IMR-90 (cell line): Measurements from ENCODE around the gene MDM2. TPM values are rescaled to one million over a fixed set of nuclear protein-coding genes. Genes with fewer than 3 reads are reported as not detected.

Experiments
- ATAC-seq: fragments of 200-7000 bp; cut with Tn5 transposase; 2 replicates; pipeline ENCODE4 v1.9.1; 2020; ENCODE audit warnings: low read depth, mild to moderate bottlenecking, moderate library complexity
- BruUV-seq: library from RNA; stranded (reverse); fragments of 400-500 nt; replicated peaks from 2 replicates; lab custom pipeline; 2021; lab: Mats Ljungman, UMichigan
- CTCF ChIA-PET: fragments of 300-600 bp; formaldehyde crosslinking; extraction: SDS; loops from one replicate; lab custom pipeline; 2021; ENCODE audit warnings: antibody characterized with exemption; lab: Yijun Ruan, JAX
- POLR2A ChIA-PET: fragments of 300-600 bp; sonication (Branson Sonifier 250); formaldehyde crosslinking; loops from one replicate; lab custom pipeline; 2022; ENCODE audit warnings: antibody characterized with exemption; ENCODE audit not compliant: unreplicated experiment; lab: Charles Lee
- DNase-seq: peaks from one replicate; pipeline ENCODE4 v3.0.0; 2013
- H2AFZ ChIP-seq: replicated peaks from 2 replicates; pipeline ENCODE3; 2013; ENCODE audit warnings: low read length, mild to moderate bottlenecking; ENCODE audit not compliant: poor library complexity
- H2AK5ac ChIP-seq: 2 replicates; pipeline ENCODE4 v1.6.1; 2013; ENCODE audit warnings: low read depth, low read length, inconsistent platforms
- H2AK9ac ChIP-seq: replicated peaks from 2 replicates; pipeline ENCODE3; 2013; ENCODE audit warnings: mild to moderate bottlenecking, low read depth, low read length, moderate library complexity; ENCODE audit not compliant: poor library complexity
- H2BK120ac ChIP-seq: 2 replicates; pipeline ENCODE4 v1.6.1; 2013; ENCODE audit warnings: low read depth, low read length, inconsistent platforms
- H2BK15ac ChIP-seq: 3 replicates; pipeline ENCODE4 v1.6.1; 2013; ENCODE audit warnings: low read depth, low read length, inconsistent platforms
- H2BK20ac ChIP-seq: 2 replicates; pipeline ENCODE4 v1.6.1; 2013; ENCODE audit warnings: low read depth, mild to moderate bottlenecking, inconsistent platforms, low read length, moderate library complexity
- H2BK5ac ChIP-seq: 2 replicates; pipeline ENCODE4 v1.6.1; 2013; ENCODE audit warnings: mild to moderate bottlenecking, low read depth, low read length, inconsistent platforms; ENCODE audit not compliant: poor library complexity, severe bottlenecking
- H3K14ac ChIP-seq: replicated peaks from 2 replicates; pipeline ENCODE4 v1.6.1; 2013; ENCODE audit warnings: low read depth, low read length, inconsistent platforms
- H3K18ac ChIP-seq: 2 replicates; pipeline ENCODE4 v1.6.1; 2013; ENCODE audit warnings: low read depth, low read length, control low read depth
- H3K23ac ChIP-seq: 2 replicates; pipeline ENCODE4 v1.6.1; 2013; ENCODE audit warnings: low read depth, low read length, inconsistent platforms
- H3K27ac ChIP-seq: 2 replicates; pipeline ENCODE4 v1.5.1; 2013; ENCODE audit warnings: mild to moderate bottlenecking, control low read depth, low read length; ENCODE audit not compliant: insufficient read depth
- H3K27me3 ChIP-seq: 2 replicates; pipeline ENCODE4 v1.6.1; 2013; ENCODE audit warnings: low read length; ENCODE audit not compliant: control insufficient read depth, insufficient read depth
- H3K36me3 ChIP-seq: 2 replicates; pipeline ENCODE4 v1.6.1; 2013; ENCODE audit warnings: low read length, mixed read lengths; ENCODE audit not compliant: control insufficient read depth, insufficient read depth
- H3K4ac ChIP-seq: 2 replicates; pipeline ENCODE4 v1.6.1; 2013; ENCODE audit warnings: low read depth, low read length, inconsistent platforms
- H3K4me1 ChIP-seq: 2 replicates; pipeline ENCODE4 v1.6.1; 2013; ENCODE audit warnings: low read length, mixed read lengths; ENCODE audit not compliant: control insufficient read depth, insufficient read depth
- H3K4me2 ChIP-seq: 2 replicates; pipeline ENCODE4 v1.6.1; 2013; ENCODE audit warnings: low read depth, mild to moderate bottlenecking, control low read depth, low read length, moderate library complexity
- H3K4me3 ChIP-seq: 2 replicates; pipeline ENCODE4 v1.5.1; 2013; ENCODE audit warnings: low read depth, mild to moderate bottlenecking, control low read depth, low read length, moderate library complexity; ENCODE audit not compliant: insufficient read depth
- H3K56ac ChIP-seq: 2 replicates; pipeline ENCODE4 v1.6.1; 2013; ENCODE audit warnings: low read length, inconsistent platforms; ENCODE audit not compliant: insufficient read depth; ENCODE audit errors: extremely low read depth
- H3K79me1 ChIP-seq, 2 experiments: 2 replicates each; pipeline ENCODE4 v1.6.1; 2013; ENCODE audit warnings: low read length in 2 of 2, inconsistent platforms in 1 of 2, low read depth in 1 of 2
- H3K9ac ChIP-seq: 2 replicates; pipeline ENCODE4 v1.6.1; 2013; ENCODE audit warnings: low read depth, low read length, control low read depth
- H3K9me1 ChIP-seq: 2 replicates; pipeline ENCODE4 v1.6.1; 2013; ENCODE audit warnings: low read length, inconsistent platforms; ENCODE audit not compliant: insufficient read depth
- H3K9me3 ChIP-seq: 2 replicates; pipeline ENCODE4 v1.6.1; 2013; ENCODE audit warnings: low read length; ENCODE audit not compliant: control insufficient read depth, insufficient read depth
- H4K20me1 ChIP-seq: 2 replicates; pipeline ENCODE4 v1.6.1; 2013; ENCODE audit warnings: low read length, inconsistent platforms; ENCODE audit not compliant: insufficient read depth
- H4K5ac ChIP-seq: 2 replicates; pipeline ENCODE4 v1.6.1; 2013; ENCODE audit warnings: mild to moderate bottlenecking, low read depth, low read length, control low read depth
- H4K8ac ChIP-seq, 2 experiments: 2 replicates each; pipeline ENCODE4 v1.6.1; 2013; ENCODE audit warnings: low read depth in 2 of 2, low read length in 2 of 2, control low read depth in 1 of 2, inconsistent platforms in 1 of 2
- H4K91ac ChIP-seq: 2 replicates; pipeline ENCODE4 v1.6.1; 2013; ENCODE audit warnings: low read depth, low read length, inconsistent platforms; ENCODE audit not compliant: insufficient read depth
- WGBS, 2 experiments: methylation state at CpG; one replicate each; pipeline versions ENCODE4 v1.1.5 to v1.1.7; 2013; ENCODE audit warnings: missing lambda C conversion rate in 2 of 2; ENCODE audit not compliant: insufficient read length in 1 of 2; ENCODE audit errors: extremely low coverage in 2 of 2; 5-methylcytosine and 5-hydroxymethylcytosine counted together
- dilution Hi-C: fragments of 300-500 bp; cut with HindIII; formaldehyde crosslinking; loops from one replicate; pipeline ENCODE4 v1.14.3; 2018; ENCODE audit warnings: low sequenced_read_pairs; ENCODE audit not compliant: unreplicated experiment
- in situ Hi-C: fragments of 300-500 bp; cut with MboI; formaldehyde crosslinking; loops from 3 replicates; pipeline ENCODE4 v1.14.3; 2019; ENCODE audit warnings: low sequenced_read_pairs, inconsistent platforms, mixed read lengths
- intact Hi-C: fragments of 100-400 bp; cut with micrococcal nuclease; formaldehyde crosslinking; loops from 2 replicates; pipeline ENCODE4 v1.10.0; 2022
- polyA plus RNA-seq, 3 experiments: library from polyadenylated mRNA; depleted of rRNA; stranded (reverse); fragments of >200 nt; gene quantifications; 2 replicates each; pipeline ENCODE4 v1.2.3, GENCODE V29; 2012; ENCODE audit warnings: low replicate concordance in 1 of 3
- total RNA-seq: library from RNA; depleted of rRNA; stranded (reverse); fragments of >200 nt; gene quantifications from 2 replicates; pipeline ENCODE4 v1.2.3, GENCODE V29; 2012; rRNA removed
- TF ChIP-seq, protein P1 (sequence below): fragments of 150-350 bp; IDR thresholded peaks from 2 replicates; pipeline ENCODE4 v1.6.1; 2017; ENCODE audit warnings: mild to moderate bottlenecking, antibody characterized with exemption, low read length, low read depth

Gene MDM2
- total and polyA plus RNA-seq, 2 of the 4 experiments (the other 2 are of a cell fraction) = 21.9 to 196 TPM

DNA sequence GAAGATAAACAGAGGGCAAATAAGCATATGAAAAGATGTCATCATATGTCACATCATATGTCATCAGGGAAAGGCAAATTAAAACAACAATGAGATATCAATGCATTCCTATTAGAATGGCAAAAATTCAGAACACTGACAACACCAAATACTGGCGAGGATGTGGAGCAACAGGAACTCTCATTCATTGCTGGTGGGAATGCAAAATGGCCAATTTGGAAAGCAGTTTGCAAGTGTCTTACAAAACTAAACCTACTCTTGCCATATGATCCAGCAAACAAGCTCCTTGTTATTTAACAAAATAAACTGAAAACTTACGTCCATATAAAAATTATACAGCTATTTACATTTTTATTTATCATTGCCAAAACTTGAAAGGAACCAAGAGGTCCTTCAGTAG, 92.3 kb downstream of the MDM2 start:
- DNase-seq (no peak), ATAC-seq (no peak)
- no peak overlapping the region for H2AK9ac ChIP-seq
- H3K4ac ChIP-seq = no peak overlapping the region
- TF ChIP-seq, protein P1, sequence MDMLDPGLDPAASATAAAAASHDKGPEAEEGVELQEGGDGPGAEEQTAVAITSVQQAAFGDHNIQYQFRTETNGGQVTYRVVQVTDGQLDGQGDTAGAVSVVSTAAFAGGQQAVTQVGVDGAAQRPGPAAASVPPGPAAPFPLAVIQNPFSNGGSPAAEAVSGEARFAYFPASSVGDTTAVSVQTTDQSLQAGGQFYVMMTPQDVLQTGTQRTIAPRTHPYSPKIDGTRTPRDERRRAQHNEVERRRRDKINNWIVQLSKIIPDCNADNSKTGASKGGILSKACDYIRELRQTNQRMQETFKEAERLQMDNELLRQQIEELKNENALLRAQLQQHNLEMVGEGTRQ = no peak
- no peaks in the 10 kb centered on the region for H4K20me1 ChIP-seq
- intact Hi-C loops (no loop called here), in situ Hi-C loops (no loop called here), dilution Hi-C loops (no loop called here)
- no peak overlapping the region for H2AFZ ChIP-seq
- H2BK15ac ChIP-seq = no peak overlapping the region
- no peaks in the 10 kb centered on the region for H3K36me3 ChIP-seq
- no peak overlapping the region for H4K8ac ChIP-seq
- H3K9me3 ChIP-seq = no peaks in the 10 kb centered on the region
- no peaks in the 10 kb centered on the region for H3K79me1 ChIP-seq
- H3K9ac ChIP-seq = no peak overlapping the region
- WGBS, 2 experiments = no CpG with 5 or more reads among the region's 2 CpGs
- no peaks in the 10 kb centered on the region; the same call in 1 of the 2 replicates for H3K27me3 ChIP-seq
- H2BK5ac ChIP-seq = no peak overlapping the region
- no peak overlapping the region for H3K18ac ChIP-seq
- H3K4me1 ChIP-seq = peaks cover 2% of the 10 kb centered on the region; the same call in 1 of the 2 replicates
- no peak overlapping the region for H3K14ac ChIP-seq
- H2BK120ac ChIP-seq = no peak overlapping the region
- no peak overlapping the region for H3K23ac ChIP-seq
- H3K56ac ChIP-seq = no peak overlapping the region
- H4K91ac ChIP-seq = no peak overlapping the region
- H3K4me2 ChIP-seq = no peak overlapping the region
- no peak overlapping the region for H2AK5ac ChIP-seq
- H2BK20ac ChIP-seq = no peak overlapping the region
- ChIA-PET POLR2A (no interaction called here), CTCF (no interaction called here)
- H3K27ac ChIP-seq = no peak overlapping the region
- H4K5ac ChIP-seq = no peak overlapping the region
- no peaks in the 10 kb centered on the region; the same call in 1 of the 2 replicates for H3K9me1 ChIP-seq
- no TSS peak for BruUV-seq
- H3K4me3 ChIP-seq = no peak overlapping the region

Other genes starting within 250 kb of the MDM2 start
- 200 and 262 TPM in 2 replicates for gene RAP1B, start 197.3 kb upstream of the MDM2 start, total RNA-seq
- gene RAP1B, start 197.3 kb upstream of the MDM2 start, polyA plus RNA-seq (2012; rRNA removed) = 114 and 159 TPM in 2 replicates
- 54.4 and 69.7 TPM in 2 replicates for gene NUP107, start 121.2 kb upstream of the MDM2 start, total RNA-seq
- 33.7 and 34.5 TPM in 2 replicates for gene NUP107, start 121.2 kb upstream of the MDM2 start, polyA plus RNA-seq (2012; rRNA removed)
- 3.6 TPM in 2 replicates for gene SLC35E3, start 62.0 kb upstream of the MDM2 start, total RNA-seq
- gene SLC35E3, start 62.0 kb upstream of the MDM2 start, polyA plus RNA-seq (2012; rRNA removed) = 3.9 and 5.1 TPM in 2 replicates
- 7.2 and 8.8 TPM in 2 replicates for gene CPM, start 125.0 kb downstream of the MDM2 start, total RNA-seq
- 1.9 and 2.0 TPM in 2 replicates for gene CPM, start 125.0 kb downstream of the MDM2 start, polyA plus RNA-seq (2012; rRNA removed)